ENCODE data around the gene UBXN11.

The UBXN11 gene

GRCh38 chr1:26306290-26307229 is at the start of gene UBXN11:
Gene UBXN11, minus strand, starts transcription at chr1:26306636. Its CDS starts 3,753 bp downstream, at chr1:26302883.
- peak; percentile 98 for DNase-seq

GRCh38 chr1:26356106-26356505 is 49.7 kb upstream of the UBXN11 start:
- no peak for DNase-seq

GRCh38 chr1:26354972-26355371 is 48.5 kb upstream of the UBXN11 start:
- DNase-seq, result no peak

- DNase-seq, result no peak
Measured at GRCh38 chr1:26353976-26354820, 47.8 kb upstream of the UBXN11 start, which contains the start of gene CRYBG2. Gene CRYBG2, minus strand, starts transcription at chr1:26354130. Its CDS starts 7,473 bp downstream, at chr1:26346657.

- no peak for DNase-seq
Measured at GRCh38 chr1:26353210-26353859, 46.9 kb upstream of the UBXN11 start.

GRCh38 chr1:26352338-26352679 is 45.9 kb upstream of the UBXN11 start:
- no peak for DNase-seq

GRCh38 chr1:26351590-26352337 is 45.3 kb upstream of the UBXN11 start:
- no peak for DNase-seq

GRCh38 chr1:26350701-26351589 is 44.5 kb upstream of the UBXN11 start:
- DNase-seq, result no peak

- DNase-seq, result no peak
Measured at GRCh38 chr1:26350343-26350700, 43.9 kb upstream of the UBXN11 start.

- no peak for DNase-seq
Measured at GRCh38 chr1:26349877-26350244, 43.4 kb upstream of the UBXN11 start.

GRCh38 chr1:26349188-26349876 is 42.9 kb upstream of the UBXN11 start:
- DNase-seq, result no peak

- DNase-seq, result no peak
Measured at GRCh38 chr1:26346274-26347033, 40.0 kb upstream of the UBXN11 start.

- no peak for DNase-seq
Measured at GRCh38 chr1:26345718-26346117, 39.3 kb upstream of the UBXN11 start.

- no peak for DNase-seq
Measured at GRCh38 chr1:26344147-26344920, 37.9 kb upstream of the UBXN11 start.

GRCh38 chr1:26340047-26340481 is 33.6 kb upstream of the UBXN11 start:
- no peak for DNase-seq

GRCh38 chr1:26338670-26339069 is 32.2 kb upstream of the UBXN11 start:
- DNase-seq, result no peak

- DNase-seq, result no peak
Measured at GRCh38 chr1:26337625-26338024, 31.2 kb upstream of the UBXN11 start.

- DNase-seq, result no peak
Measured at GRCh38 chr1:26337206-26337535, 30.7 kb upstream of the UBXN11 start.

GRCh38 chr1:26336477-26337205 is 30.2 kb upstream of the UBXN11 start:
- peak; percentile 90 for DNase-seq

Data from DMS79 treated with DMSO at 0.1 percent for 48 hours (cell line).